ENCODE data around the gene TRIM34.
A peak's percentile ranks its signal among the peaks of the same experiment; 100 is the strongest.

- TF ChIP-seq POLR2A (IDR thresholded peaks at IDR 0.05) (peak in 1 of 2 donors; percentile 77), CTCF (IDR thresholded peaks at IDR 0.05) (peak in 5 of 6 experiments; percentile 38 to 77 (median 59))
Observed at GRCh38 chr11:5684646-5685362, 60.0 kb downstream of the TRIM34 start, which contains the start of gene TRIM5.

All from thyroid gland (tissue), 4 donors.